Keratinocyte (primary cell): ENCODE data around the gene CRKL. TPM values are rescaled to one million over a fixed set of nuclear protein-coding genes. Genes with fewer than 3 reads are reported as not detected.
A peak's percentile ranks its signal among the peaks of the same experiment; 100 is the strongest.

ENCODE experiments used
- DNase-seq: peaks from one replicate; pipeline ENCODE4 v3.0.0-alpha.2; 2011; ENCODE audit warnings: low read depth, missing footprints, low spot score
- FAIRE-seq: peaks from 2 replicates; lab custom pipeline; 2011; peaks lifted over from hg19 to GRCh38; lab: Jason Lieb, UNC
- H2AFZ ChIP-seq: 2 replicates; pipeline ENCODE4 v1.6.0; 2012; ENCODE audit warnings: low read length, control low read depth, inconsistent platforms; ENCODE audit not compliant: control insufficient read depth
- H3K27ac ChIP-seq: 2 replicates; pipeline ENCODE4 v1.5.1; 2011; ENCODE audit warnings: low read length; ENCODE audit not compliant: control insufficient read depth, insufficient read depth
- H3K27me3 ChIP-seq: 3 replicates; pipeline ENCODE4 v1.6.0; 2011; ENCODE audit warnings: low read length; ENCODE audit not compliant: control insufficient read depth, insufficient read depth; ENCODE audit errors: extremely low read depth
- H3K36me3 ChIP-seq, 2 experiments: 2 replicates in 1 of 2; 3 replicates in 1 of 2; pipeline ENCODE4 v1.5.1; 2011; ENCODE audit warnings: low read length in 2 of 2, mild to moderate bottlenecking in 1 of 2; ENCODE audit not compliant: control insufficient read depth in 2 of 2, insufficient read depth in 2 of 2; ENCODE audit errors: extremely low read depth in 1 of 2
- H3K4me1 ChIP-seq: 3 replicates; pipeline ENCODE4 v1.5.1; 2011; ENCODE audit warnings: low read length; ENCODE audit not compliant: control insufficient read depth, insufficient read depth; ENCODE audit errors: extremely low read depth
- H3K4me2 ChIP-seq: 3 replicates; pipeline ENCODE4 v1.6.0; 2011; ENCODE audit warnings: low read depth, low read length; ENCODE audit not compliant: control insufficient read depth, insufficient read depth; ENCODE audit errors: extremely low read depth
- H3K4me3 ChIP-seq, 3 experiments: fragments of 200-600 bp in 1 of 3; sonication (generic) in 1 of 3; 2 replicates in 2 of 3; 3 replicates in 1 of 3; pipeline ENCODE4 v1.5.1; 2011 to 2016; ENCODE audit warnings: low read length in 3 of 3, mild to moderate bottlenecking in 3 of 3, control low read depth in 2 of 3, inconsistent platforms in 1 of 3, low read depth in 1 of 3, mixed read lengths in 1 of 3, mixed run types in 1 of 3, moderate library complexity in 1 of 3; ENCODE audit not compliant: control insufficient read depth in 2 of 3, insufficient read depth in 2 of 3; ENCODE audit errors: extremely low read depth in 1 of 3
- H3K79me2 ChIP-seq: 2 replicates; pipeline ENCODE4 v1.6.0; 2012; ENCODE audit warnings: low read length; ENCODE audit not compliant: control insufficient read depth, insufficient read depth
- H3K9ac ChIP-seq: 3 replicates; pipeline ENCODE4 v1.6.0; 2011; ENCODE audit warnings: low read length; ENCODE audit not compliant: control insufficient read depth, insufficient read depth; ENCODE audit errors: extremely low read depth
- H3K9me1 ChIP-seq: 3 replicates; pipeline ENCODE4 v1.6.0; 2011; ENCODE audit warnings: low read length; ENCODE audit not compliant: control insufficient read depth, insufficient read depth; ENCODE audit errors: extremely low read depth
- H3K9me3 ChIP-seq: 2 replicates; pipeline ENCODE4 v1.5.1; 2012; ENCODE audit warnings: low read depth, low read length; ENCODE audit not compliant: control insufficient read depth
- H4K20me1 ChIP-seq: 3 replicates; pipeline ENCODE4 v1.6.0; 2011; ENCODE audit warnings: low read length; ENCODE audit not compliant: control insufficient read depth, insufficient read depth; ENCODE audit errors: extremely low read depth
- EZH2 ChIP-seq: IDR thresholded peaks from one replicate; pipeline ENCODE4 v1.6.1; 2012; ENCODE audit warnings: inconsistent platforms, mild to moderate bottlenecking, low read length, moderate library complexity
- dilution Hi-C: fragments of 300-500 bp; cut with MboI; formaldehyde crosslinking; loops from one replicate; pipeline ENCODE4 v1.7.0; 2020; ENCODE audit warnings: low sequenced_read_pairs; ENCODE audit not compliant: extremely low pct_ligation_motif_present
- polyA plus RNA-seq, 5 experiments: library from polyadenylated mRNA; depleted of rRNA in 3 of 5; stranded (reverse) in 3 of 5; stranded (forward) in 1 of 5; unstranded in 1 of 5; fragments of >200 nt; gene quantifications; 1 replicate in 1 of 5; 2 replicates in 3 of 5; 3 replicates in 1 of 5; pipeline versions ENCODE4 v1.2.1 to v1.2.3, GENCODE V29; 2011 to 2012; ENCODE audit warnings: missing spikeins in 2 of 5, low read depth in 1 of 5, low replicate concordance in 1 of 5
- TF ChIP-seq, protein P1 (sequence below), 3 experiments: IDR thresholded peaks in 1 of 3; conservative IDR thresholded peaks in 1 of 3; optimal IDR thresholded peaks in 1 of 3; 2 replicates in 2 of 3; 3 replicates in 1 of 3; pipeline versions ENCODE3 to v1.5.1; 2011; ENCODE audit warnings: low read length in 3 of 3, mild to moderate bottlenecking in 3 of 3, moderate library complexity in 2 of 3, control low read depth in 1 of 3, inconsistent platforms in 1 of 3; ENCODE audit not compliant: insufficient read depth in 2 of 3; ENCODE audit errors: extremely low read depth in 1 of 3

CRKL gene
- polyA plus RNA-seq, 1 donor (not counting 4 experiments of a cell fraction or from before 2014, with no cell fraction given): 32.1 TPM

DNA sequence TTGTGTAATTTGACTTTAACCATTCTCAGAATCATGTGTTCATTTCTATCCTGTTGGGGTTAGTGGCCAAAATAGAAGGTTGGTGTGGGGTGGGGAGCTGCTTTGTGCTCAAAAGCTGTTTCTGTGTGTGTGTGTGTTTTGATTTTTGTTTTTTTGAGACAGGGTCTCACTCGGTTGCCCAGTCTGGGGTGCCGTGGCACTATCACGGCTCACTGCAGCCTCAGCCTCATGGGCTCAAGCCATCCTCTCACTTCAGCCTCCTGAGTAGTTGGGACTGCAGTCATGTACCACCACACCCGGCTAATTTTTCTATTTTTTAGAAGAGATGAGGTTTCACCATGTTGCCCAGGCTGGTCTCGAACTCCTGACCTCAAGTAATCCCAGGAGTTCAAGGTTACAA, 31.8 kb downstream of the CRKL start:
- Histone ChIP-seq H3K27me3 (no peaks in the 10 kb centered on the region), H3K4me1 (peaks cover 56% of the 10 kb centered on the region), H3K79me2 (peaks cover 85% of the 10 kb centered on the region), H3K9me3 (no peaks in the 10 kb centered on the region), H3K27ac (no peak overlapping the region), H3K9ac (no peak overlapping the region), H3K4me2 (no peak overlapping the region), H3K9me1 (no peaks in the 10 kb centered on the region), H2AFZ (no peak overlapping the region), H3K4me3 (no peak overlapping the region), H3K36me3 (peaks cover 11 to 42% of the 10 kb centered on the region in 2 experiments), H4K20me1 (peaks cover 4% of the 10 kb centered on the region)
- dilution Hi-C loops: no loop called here
- DNase-seq (no peak), FAIRE-seq (no peak)
- TF ChIP-seq, protein P1, sequence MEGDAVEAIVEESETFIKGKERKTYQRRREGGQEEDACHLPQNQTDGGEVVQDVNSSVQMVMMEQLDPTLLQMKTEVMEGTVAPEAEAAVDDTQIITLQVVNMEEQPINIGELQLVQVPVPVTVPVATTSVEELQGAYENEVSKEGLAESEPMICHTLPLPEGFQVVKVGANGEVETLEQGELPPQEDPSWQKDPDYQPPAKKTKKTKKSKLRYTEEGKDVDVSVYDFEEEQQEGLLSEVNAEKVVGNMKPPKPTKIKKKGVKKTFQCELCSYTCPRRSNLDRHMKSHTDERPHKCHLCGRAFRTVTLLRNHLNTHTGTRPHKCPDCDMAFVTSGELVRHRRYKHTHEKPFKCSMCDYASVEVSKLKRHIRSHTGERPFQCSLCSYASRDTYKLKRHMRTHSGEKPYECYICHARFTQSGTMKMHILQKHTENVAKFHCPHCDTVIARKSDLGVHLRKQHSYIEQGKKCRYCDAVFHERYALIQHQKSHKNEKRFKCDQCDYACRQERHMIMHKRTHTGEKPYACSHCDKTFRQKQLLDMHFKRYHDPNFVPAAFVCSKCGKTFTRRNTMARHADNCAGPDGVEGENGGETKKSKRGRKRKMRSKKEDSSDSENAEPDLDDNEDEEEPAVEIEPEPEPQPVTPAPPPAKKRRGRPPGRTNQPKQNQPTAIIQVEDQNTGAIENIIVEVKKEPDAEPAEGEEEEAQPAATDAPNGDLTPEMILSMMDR (optimal IDR thresholded peaks at IDR 0.05 in 1 of 3, IDR thresholded peaks at IDR 0.05 in 1 of 3, conservative IDR thresholded peaks at IDR 0.05 in 1 of 3; ENCODE audit: extremely low read depth in 1 of 3, insufficient read depth in 2 of 3, low read length in 3 of 3): no peak
- no peak for TF ChIP-seq EZH2

DNA sequence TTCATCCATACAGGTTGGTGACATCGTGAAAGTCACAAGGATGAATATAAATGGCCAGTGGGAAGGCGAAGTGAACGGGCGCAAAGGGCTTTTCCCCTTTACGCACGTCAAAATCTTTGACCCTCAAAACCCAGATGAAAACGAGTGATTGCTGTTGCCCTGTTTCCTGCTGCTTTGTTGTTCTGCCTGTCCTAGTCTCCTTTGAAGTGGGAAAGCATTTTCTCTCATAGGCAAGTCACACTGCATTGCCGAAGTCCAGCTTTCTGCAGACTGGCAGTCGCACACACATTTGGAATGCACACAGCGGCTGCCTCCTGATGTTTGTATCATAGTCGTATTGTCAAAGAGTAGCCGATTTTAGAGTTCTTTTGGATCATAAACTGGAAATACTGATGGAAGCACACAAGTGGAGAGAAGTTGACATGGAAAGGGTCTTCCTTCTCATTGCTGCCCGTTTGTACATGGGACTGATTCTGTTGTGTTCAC, 32.5 kb downstream of the CRKL start:
- peaks cover 11 to 42% of the 10 kb centered on the region in 2 experiments for H3K36me3 ChIP-seq
- no peaks in the 10 kb centered on the region for H3K9me3 ChIP-seq
- FAIRE-seq: no peak
- H2AFZ ChIP-seq: no peak overlapping the region
- no peak for TF ChIP-seq EZH2
- TF ChIP-seq, protein P1 (optimal IDR thresholded peaks at IDR 0.05 in 1 of 3, IDR thresholded peaks at IDR 0.05 in 1 of 3, conservative IDR thresholded peaks at IDR 0.05 in 1 of 3; ENCODE audit: extremely low read depth in 1 of 3, insufficient read depth in 2 of 3, low read length in 3 of 3): no peak
- no peaks in the 10 kb centered on the region for H3K9me1 ChIP-seq
- dilution Hi-C loops: no loop called here
- H3K4me3 ChIP-seq: no peak overlapping the region
- peaks cover 78% of the 10 kb centered on the region for H3K79me2 ChIP-seq
- no peaks in the 10 kb centered on the region for H3K27me3 ChIP-seq
- H4K20me1 ChIP-seq: peaks cover 4% of the 10 kb centered on the region
- DNase-seq: no peak
- no peak overlapping the region for H3K4me2 ChIP-seq
- H3K9ac ChIP-seq: no peak overlapping the region
- H3K27ac ChIP-seq: peak overlapping the region; percentile 23
- H3K4me1 ChIP-seq: peaks cover 61% of the 10 kb centered on the region
